Calu3 (cell line): ENCODE measurements around the gene SPPL2C. TPM values are rescaled to one million over a fixed set of nuclear protein-coding genes. Genes with fewer than 3 reads are reported as not detected.

ENCODE experiments used
- BruUV-seq: library from RNA; stranded (reverse); fragments of 400-500 nt; replicated peaks from 2 replicates; lab custom pipeline; 2021; lab: Mats Ljungman, UMichigan
- CTCF ChIA-PET: fragments of 300-600 bp; sonication (Branson Sonifier 250); formaldehyde crosslinking; loops from one replicate; lab custom pipeline; 2022; ENCODE audit warnings: antibody characterized with exemption; lab: Charles Lee
- DNase-seq: peaks from one replicate; pipeline ENCODE4 v3.0.0; 2022
- H3K27ac Mint-ChIP-seq: one replicate; pipeline ENCODE4 v1.8.0; 2022; ENCODE audit warnings: mixed read lengths; ENCODE audit not compliant: unreplicated experiment
- H3K27me3 Mint-ChIP-seq: one replicate; pipeline ENCODE4 v1.8.0; 2022; ENCODE audit warnings: mixed read lengths; ENCODE audit not compliant: unreplicated experiment
- H3K36me3 Mint-ChIP-seq: one replicate; pipeline ENCODE4 v1.8.0; 2022; ENCODE audit warnings: mild to moderate bottlenecking, moderate library complexity, mixed read lengths; ENCODE audit not compliant: insufficient read depth, unreplicated experiment
- H3K4me1 Mint-ChIP-seq: one replicate; pipeline ENCODE4 v1.8.0; 2022; ENCODE audit warnings: mild to moderate bottlenecking, low read depth, mixed read lengths; ENCODE audit not compliant: unreplicated experiment
- H3K4me3 Mint-ChIP-seq: one replicate; pipeline ENCODE4 v1.8.0; 2022; ENCODE audit warnings: mild to moderate bottlenecking, low read depth, moderate library complexity, mixed read lengths; ENCODE audit not compliant: unreplicated experiment
- H3K9me3 Mint-ChIP-seq: one replicate; pipeline ENCODE4 v1.8.0; 2022; ENCODE audit warnings: low read depth, mixed read lengths; ENCODE audit not compliant: unreplicated experiment
- intact Hi-C: fragments of 100-400 bp; cut with micrococcal nuclease; formaldehyde crosslinking; loops from one replicate; pipeline ENCODE4 v1.10.0; 2022; ENCODE audit not compliant: unreplicated experiment
- total RNA-seq: library from RNA; stranded (reverse); gene quantifications from 2 replicates; pipeline ENCODE4 v1.2.3, GENCODE V29; 2022
- TF ChIP-seq, protein P1 (sequence below): fragments of 200-600 bp; IDR thresholded peaks from one replicate; pipeline ENCODE4 v1.8.0; 2022; ENCODE audit warnings: antibody characterized with exemption; ENCODE audit not compliant: unreplicated experiment

The SPPL2C gene
- total RNA-seq, 1 experiment from 2014 or later: not detected

DNA sequence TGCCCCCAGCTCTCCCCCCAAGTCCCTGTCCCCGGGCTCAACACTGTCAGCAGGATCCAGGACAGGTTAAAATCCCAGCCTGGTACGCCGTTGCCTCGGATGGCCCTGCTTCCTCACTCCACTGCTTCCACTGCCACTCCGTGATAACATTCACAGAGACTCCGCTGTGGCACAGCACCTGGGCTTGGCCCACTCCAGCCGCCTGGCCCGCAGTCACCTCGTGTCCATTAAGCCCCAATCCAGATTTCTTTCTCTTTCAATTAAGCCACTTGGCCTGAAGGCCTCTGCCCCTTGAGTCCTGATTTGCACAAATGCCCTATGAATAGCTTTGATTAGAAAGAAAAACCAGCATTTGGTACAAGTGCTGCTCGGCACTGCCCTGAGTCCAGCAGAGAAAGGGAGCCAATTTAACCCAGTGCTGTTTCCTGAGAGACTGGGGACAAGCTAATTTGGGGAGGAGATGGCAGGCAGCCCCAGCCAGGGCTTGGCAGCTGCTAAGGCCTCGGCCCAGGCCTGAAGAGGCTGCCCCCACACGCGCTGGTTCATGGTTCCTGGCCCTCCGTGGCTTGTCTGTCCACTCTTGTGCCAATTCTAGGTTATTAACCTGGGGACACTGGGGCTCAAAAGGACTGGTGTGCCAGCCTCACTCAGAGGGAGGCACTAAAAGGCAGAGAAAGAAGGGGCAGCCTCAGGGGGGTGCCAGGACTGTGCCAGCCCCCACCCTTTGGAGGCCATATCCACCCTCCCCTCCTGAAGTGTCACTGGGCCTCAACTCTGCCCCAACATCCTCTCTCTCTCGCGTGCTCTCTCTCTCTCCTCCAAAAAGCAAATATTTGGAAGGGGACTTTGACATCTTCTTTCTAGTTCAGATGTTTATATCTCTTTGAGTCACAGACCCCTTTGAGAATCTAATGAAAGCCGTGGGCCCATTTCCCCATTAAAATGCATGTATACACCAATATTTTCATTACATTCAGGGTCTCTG lies 29.8 kb upstream of the SPPL2C start:
- CTCF ChIA-PET: interaction anchor here (1.0 to 1.3 kb wide), 2 partner anchors 9 to 175 kb away, joined by 3 to 4 read pairs; no protein-coding TSS in a partner anchor

GRCh38 chr17:45815752-45816151 lies 28.9 kb upstream of the SPPL2C start:
- DNase-seq: no peak
- TF ChIP-seq, protein P1, sequence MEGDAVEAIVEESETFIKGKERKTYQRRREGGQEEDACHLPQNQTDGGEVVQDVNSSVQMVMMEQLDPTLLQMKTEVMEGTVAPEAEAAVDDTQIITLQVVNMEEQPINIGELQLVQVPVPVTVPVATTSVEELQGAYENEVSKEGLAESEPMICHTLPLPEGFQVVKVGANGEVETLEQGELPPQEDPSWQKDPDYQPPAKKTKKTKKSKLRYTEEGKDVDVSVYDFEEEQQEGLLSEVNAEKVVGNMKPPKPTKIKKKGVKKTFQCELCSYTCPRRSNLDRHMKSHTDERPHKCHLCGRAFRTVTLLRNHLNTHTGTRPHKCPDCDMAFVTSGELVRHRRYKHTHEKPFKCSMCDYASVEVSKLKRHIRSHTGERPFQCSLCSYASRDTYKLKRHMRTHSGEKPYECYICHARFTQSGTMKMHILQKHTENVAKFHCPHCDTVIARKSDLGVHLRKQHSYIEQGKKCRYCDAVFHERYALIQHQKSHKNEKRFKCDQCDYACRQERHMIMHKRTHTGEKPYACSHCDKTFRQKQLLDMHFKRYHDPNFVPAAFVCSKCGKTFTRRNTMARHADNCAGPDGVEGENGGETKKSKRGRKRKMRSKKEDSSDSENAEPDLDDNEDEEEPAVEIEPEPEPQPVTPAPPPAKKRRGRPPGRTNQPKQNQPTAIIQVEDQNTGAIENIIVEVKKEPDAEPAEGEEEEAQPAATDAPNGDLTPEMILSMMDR: no peak
- H3K4me3 Mint-ChIP-seq: no peak overlapping the region
- intact Hi-C loops: no loop called here
- no peaks in the 10 kb centered on the region for H3K36me3 Mint-ChIP-seq
- H3K9me3 Mint-ChIP-seq: peaks cover 3% of the 10 kb centered on the region
- no peaks in the 10 kb centered on the region for H3K4me1 Mint-ChIP-seq
- CTCF ChIA-PET: interaction anchor here (0.7 to 1.0 kb wide), 2 partner anchors 9 to 175 kb away, joined by 3 read pairs; no protein-coding TSS in a partner anchor
- no TSS peak for BruUV-seq
- H3K27ac Mint-ChIP-seq: no peak overlapping the region
- H3K27me3 Mint-ChIP-seq: peaks cover 93% of the 10 kb centered on the region

More for the DNA sequence above, 29.8 kb upstream of the SPPL2C start:
- Mint-ChIP-seq H3K9me3 (peaks cover 3% of the 10 kb centered on the region), H3K27me3 (peaks cover 90% of the 10 kb centered on the region), H3K36me3 (no peaks in the 10 kb centered on the region), H3K27ac (no peak overlapping the region), H3K4me1 (no peaks in the 10 kb centered on the region), H3K4me3 (no peak overlapping the region)
- TF ChIP-seq, protein P1: no peak
- BruUV-seq: no TSS peak
- intact Hi-C loops: no loop called here
- no peak for DNase-seq

- no TSS peak for BruUV-seq
- no peak overlapping the region for H3K4me3 Mint-ChIP-seq
- intact Hi-C loops: no loop called here
- no peak overlapping the region for H3K27ac Mint-ChIP-seq
- H3K4me1 Mint-ChIP-seq: no peaks in the 10 kb centered on the region
- H3K9me3 Mint-ChIP-seq: no peaks in the 10 kb centered on the region
- DNase-seq: no peak
- TF ChIP-seq, protein P1: no peak
- peaks cover 91% of the 10 kb centered on the region for H3K27me3 Mint-ChIP-seq
- H3K36me3 Mint-ChIP-seq: no peaks in the 10 kb centered on the region
- CTCF ChIA-PET: no interaction called here
These were observed 26.6 kb upstream of the SPPL2C start for GRCh38 chr17:45818041-45818440.

DNA sequence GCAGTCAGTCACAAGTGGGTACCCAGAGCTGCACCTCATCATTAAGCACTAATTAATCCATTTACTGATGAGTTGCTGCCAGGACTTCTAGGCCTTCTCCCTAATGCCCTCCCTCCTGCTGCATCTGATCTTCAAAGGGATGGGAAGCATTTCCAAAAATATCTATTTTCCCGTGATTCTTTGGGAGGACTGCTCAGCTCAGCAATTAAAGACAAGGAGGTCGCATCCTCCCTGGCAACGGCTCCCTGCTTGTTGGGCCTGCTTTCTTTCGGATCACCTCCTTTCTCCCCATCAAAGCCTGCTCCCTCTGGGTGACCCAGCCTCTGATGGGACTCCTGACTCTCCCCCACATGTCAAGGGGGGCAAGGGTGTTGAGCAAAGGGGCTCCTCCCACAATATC lies 26.0 kb upstream of the SPPL2C start:
- DNase-seq: no peak
- Mint-ChIP-seq H3K27ac (no peak overlapping the region), H3K4me1 (no peaks in the 10 kb centered on the region), H3K4me3 (no peak overlapping the region), H3K27me3 (peaks cover 88% of the 10 kb centered on the region), H3K36me3 (no peaks in the 10 kb centered on the region), H3K9me3 (no peaks in the 10 kb centered on the region)
- TF ChIP-seq, protein P1: no peak
- intact Hi-C loops: no loop called here
- CTCF ChIA-PET: interaction anchor here (1.0 kb wide), 1 partner anchor 33 kb away, joined by 3 read pairs; no protein-coding TSS in a partner anchor
- no TSS peak for BruUV-seq
